Dedifferentiated amniotic fluid mesenchymal stem cell (primary cell): Measurements from ENCODE around the gene RAD9A.
"Not testable (repeated sequence)": the region's sequence is repeated elsewhere in the genome, so short reads cannot be mapped to it uniquely, and the experiment has no call there.

Experiments
- DNase-seq: peaks from one replicate; pipeline ENCODE4 v3.0.0-alpha.2; 2016; ENCODE audit errors: extremely low spot score

RAD9A gene

GRCh38 chr11:67395555-67396258 lies 3.9 kb downstream of the RAD9A start:
- no peak for DNase-seq

- DNase-seq, result no peak
Measured at GRCh38 chr11:67396259-67396581, 4.4 kb downstream of the RAD9A start.

GRCh38 chr11:67396587-67397389 lies 5.0 kb downstream of the RAD9A start:
- DNase-seq, result no peak

GRCh38 chr11:67397536-67397935 lies 5.8 kb downstream of the RAD9A start:
- no peak for DNase-seq

- no peak for DNase-seq
Measured at GRCh38 chr11:67397986-67398660, 6.3 kb downstream of the RAD9A start.

GRCh38 chr11:67398661-67399563 lies 7.1 kb downstream of the RAD9A start:
- no peak for DNase-seq

- DNase-seq, result no peak
Measured at GRCh38 chr11:67400251-67400941, 8.6 kb downstream of the RAD9A start.

GRCh38 chr11:67400942-67401494 lies 9.2 kb downstream of the RAD9A start:
- DNase-seq, result no peak

GRCh38 chr11:67401495-67402191 lies 9.9 kb downstream of the RAD9A start, which contains the start of gene PPP1CA:
PPP1CA (minus strand) TSS chr11:67401858; CDS start chr11:67401782, 76 bp downstream.
- DNase-seq, result peak; percentile 75

GRCh38 chr11:67402192-67402839 lies 10.5 kb downstream of the RAD9A start:
- DNase-seq, result not testable (repeated sequence)

- DNase-seq, result not testable (repeated sequence)
Measured at GRCh38 chr11:67403085-67403484, 11.3 kb downstream of the RAD9A start.

- no peak for DNase-seq
Measured at GRCh38 chr11:67404515-67405195, 12.9 kb downstream of the RAD9A start.

- DNase-seq, result no peak
Measured at GRCh38 chr11:67405196-67405567, 13.4 kb downstream of the RAD9A start.

- DNase-seq, result no peak
Measured at GRCh38 chr11:67405688-67406339, 14.0 kb downstream of the RAD9A start.

- DNase-seq, result no peak
Measured at GRCh38 chr11:67406420-67406968, 14.7 kb downstream of the RAD9A start.

GRCh38 chr11:67406969-67407687 lies 15.3 kb downstream of the RAD9A start:
- DNase-seq, result no peak

GRCh38 chr11:67407688-67408163 lies 15.9 kb downstream of the RAD9A start:
- DNase-seq, result no peak
